Activated CD8-positive, alpha-beta memory T cell treated with anti-CD3 and anti-CD28 coated beads, Interleukin-2, amount 50 U/mL, for 4 hours (primary cell): ENCODE data around the gene AK2.
"Not testable (repeated sequence)": the region's sequence is repeated elsewhere in the genome, so short reads cannot be mapped to it uniquely, and the experiment has no call there.

Experiments used
- DNase-seq: peaks from one replicate; pipeline ENCODE4 v3.0.0-alpha.2; 2020

AK2 gene

DNA sequence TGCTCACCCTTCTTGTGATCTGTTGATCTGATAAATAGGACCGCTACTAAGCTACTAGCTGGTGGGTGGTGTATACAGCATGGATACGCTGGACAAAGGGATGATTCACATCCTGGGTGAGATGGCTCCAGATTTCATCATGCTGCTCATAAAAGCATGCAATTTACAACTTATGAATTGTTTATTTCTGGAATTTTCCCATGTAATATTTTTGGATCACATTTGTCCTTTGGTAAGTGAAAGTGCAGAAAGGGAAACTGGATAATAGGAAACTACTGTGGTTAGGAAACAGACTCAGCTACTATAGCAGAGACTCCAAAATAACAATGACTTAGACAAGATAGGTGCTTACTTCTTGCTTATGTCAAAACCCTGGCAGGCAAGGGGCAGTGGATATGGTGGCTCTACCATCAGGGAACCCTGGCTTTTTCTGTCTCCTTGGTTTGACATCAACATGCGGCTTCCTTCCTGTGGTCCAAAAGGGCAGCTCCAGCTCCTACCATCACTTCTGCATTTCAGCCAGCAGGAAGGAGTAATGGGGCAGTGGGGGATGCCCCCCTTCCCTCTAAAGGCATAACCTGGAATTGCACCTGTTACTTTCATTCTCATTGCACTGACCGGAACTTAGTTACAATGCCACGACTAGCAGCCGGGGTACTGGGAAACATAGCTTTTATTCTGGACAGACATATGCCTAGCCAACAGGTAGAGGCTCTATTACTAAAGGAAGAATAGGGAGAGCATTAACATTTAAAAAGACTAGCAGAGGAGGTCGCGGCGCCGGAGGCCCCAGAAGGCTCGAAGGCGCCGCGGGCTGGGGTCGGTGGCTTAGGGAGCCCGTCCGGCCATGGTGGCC, 13.8 kb upstream of the AK2 start:
- no peak for DNase-seq

- no peak for DNase-seq
Measured at GRCh38 chr1:33049371-33049770, 12.7 kb upstream of the AK2 start.

GRCh38 chr1:33048426-33048825, 11.7 kb upstream of the AK2 start:
- DNase-seq = no peak

DNA sequence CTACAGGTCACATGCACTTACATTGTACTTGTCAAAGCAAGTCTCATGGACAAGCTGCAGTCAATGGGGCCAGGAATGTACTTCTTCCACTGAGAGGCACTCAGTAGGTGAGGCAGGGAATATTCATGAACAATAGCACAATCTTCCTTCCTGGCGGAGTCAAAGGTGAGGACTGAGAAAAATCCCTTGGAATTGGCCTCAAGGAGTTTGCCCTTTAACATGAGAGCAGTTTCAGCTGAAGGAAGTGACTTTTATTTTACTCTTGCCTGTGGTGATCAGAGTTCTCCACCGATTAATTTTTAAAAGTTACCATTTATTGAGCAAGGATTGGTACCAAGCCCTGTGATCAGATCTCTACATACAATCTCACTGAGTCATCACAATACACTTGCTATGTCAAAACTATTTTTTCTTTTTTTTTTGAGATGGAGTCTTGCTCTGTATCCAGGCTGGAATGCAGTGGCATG, 11.2 kb upstream of the AK2 start:
- DNase-seq = no peak

GRCh38 chr1:33047290-33047689, 10.6 kb upstream of the AK2 start:
- DNase-seq = no peak

DNA sequence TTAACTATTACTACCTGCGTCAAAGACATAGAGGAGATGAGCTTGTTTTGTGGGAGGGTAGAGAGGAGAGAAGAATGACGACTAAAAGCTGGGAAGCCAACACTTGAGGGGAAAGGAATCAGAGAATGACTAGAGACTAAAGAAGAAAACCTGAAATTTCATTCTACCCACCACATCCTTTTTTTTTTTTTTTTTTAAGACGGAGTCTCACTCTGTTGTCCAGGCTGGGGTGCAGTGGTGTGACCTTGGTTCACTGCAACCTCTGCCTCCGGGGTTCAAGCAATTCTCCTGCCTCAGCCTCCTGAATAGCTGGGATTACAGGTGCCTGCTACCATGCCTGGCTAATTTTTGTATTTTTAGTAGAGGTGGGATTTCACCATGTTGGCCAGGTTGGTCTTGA, 9.6 kb upstream of the AK2 start:
- not testable (repeated sequence) for DNase-seq

- no peak for DNase-seq
Measured at GRCh38 chr1:33045814-33046213, 9.1 kb upstream of the AK2 start.

GRCh38 chr1:33045246-33045645, 8.6 kb upstream of the AK2 start:
- no peak for DNase-seq

GRCh38 chr1:33043267-33044092, 6.8 kb upstream of the AK2 start:
- no peak for DNase-seq

DNA sequence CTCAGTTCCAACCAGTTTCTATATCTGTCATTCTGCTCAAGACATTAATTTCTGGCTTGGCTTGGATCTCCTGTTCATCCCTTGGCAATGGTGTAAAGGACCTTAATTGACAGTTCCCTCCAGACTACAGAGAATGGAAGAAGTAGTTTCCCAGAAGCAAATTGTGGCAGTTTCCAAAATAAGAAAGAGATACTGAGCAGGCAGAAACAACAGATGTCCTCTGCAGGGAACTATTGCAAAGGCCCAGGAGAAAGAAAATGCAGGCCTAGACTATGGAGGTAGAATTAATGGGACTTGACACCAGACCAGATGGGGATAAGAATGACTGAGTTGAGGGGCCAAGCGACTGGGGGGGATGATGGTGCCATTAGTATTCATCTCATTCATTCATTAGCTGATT, 6.1 kb upstream of the AK2 start:
- no peak for DNase-seq

- DNase-seq = no peak
Measured at GRCh38 chr1:33041026-33041425, 4.3 kb upstream of the AK2 start.

- no peak for DNase-seq
Measured at GRCh38 chr1:33039840-33040239, 3.2 kb upstream of the AK2 start.

- no peak for DNase-seq
Measured at GRCh38 chr1:33036051-33036525, 595 bp downstream of the AK2 start.

GRCh38 chr1:33032126-33032869, 4.4 kb downstream of the AK2 start:
- no peak for DNase-seq

GRCh38 chr1:33031506-33031905, 5.2 kb downstream of the AK2 start:
- DNase-seq = no peak

DNA sequence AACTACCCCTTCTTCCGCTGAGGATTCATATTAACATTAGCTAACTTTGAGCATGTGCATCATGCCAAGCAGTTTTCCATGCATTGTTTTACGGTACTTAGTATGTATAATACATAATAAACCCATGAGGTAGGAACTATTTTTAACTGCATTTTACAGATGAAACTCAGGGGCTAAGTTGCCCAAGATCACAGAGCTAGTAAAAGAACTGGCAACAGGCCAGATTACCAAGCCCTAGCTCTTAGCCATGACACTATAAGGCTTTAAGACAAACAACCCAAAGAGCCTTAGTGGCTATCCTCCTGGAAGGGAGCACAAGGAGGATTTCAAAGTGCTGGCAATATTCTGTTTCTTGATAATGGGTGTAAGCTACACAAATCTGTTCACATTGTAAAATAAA, 6.1 kb downstream of the AK2 start:
- no peak for DNase-seq

GRCh38 chr1:33029921-33030320, 6.8 kb downstream of the AK2 start:
- DNase-seq = no peak

DNA sequence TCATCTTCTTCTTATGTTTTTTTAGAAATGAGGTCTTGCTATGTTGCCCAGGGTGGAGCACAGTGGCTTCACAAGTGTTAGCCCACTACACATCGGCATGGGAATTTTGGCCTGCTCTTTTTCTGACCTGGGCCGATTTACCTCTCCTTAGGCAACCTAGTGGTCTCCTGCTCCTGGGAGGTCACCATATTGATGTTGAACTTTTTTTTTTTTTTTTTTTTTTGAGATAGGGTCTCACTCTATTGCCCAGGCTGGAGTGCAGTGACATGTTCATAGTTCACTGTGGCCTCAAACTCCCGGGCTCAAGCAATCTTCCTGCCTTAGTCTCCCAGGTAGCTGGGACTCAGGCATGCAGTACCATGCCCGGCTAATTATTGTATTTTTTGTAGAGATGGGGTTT, 7.5 kb downstream of the AK2 start:
- no peak for DNase-seq

DNA sequence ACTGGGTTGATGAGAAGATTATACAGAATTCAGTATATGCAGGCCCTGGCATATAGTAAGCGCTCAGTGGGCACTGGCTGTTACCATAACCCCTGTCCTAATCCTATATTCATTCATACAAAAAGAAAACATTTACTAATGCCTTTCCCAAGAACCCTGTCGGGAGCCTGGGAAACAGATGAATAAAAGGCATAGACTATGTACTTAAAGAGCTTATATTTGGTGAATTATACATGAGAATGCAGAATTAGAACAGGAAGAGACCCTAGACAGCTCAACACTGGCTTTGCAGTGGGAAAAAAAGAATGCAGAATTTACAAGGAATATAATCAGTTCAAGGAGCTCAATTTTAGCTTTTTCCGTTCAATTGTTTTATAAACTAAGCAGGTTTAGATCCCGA, 10.9 kb downstream of the AK2 start:
- DNase-seq = no peak

DNA sequence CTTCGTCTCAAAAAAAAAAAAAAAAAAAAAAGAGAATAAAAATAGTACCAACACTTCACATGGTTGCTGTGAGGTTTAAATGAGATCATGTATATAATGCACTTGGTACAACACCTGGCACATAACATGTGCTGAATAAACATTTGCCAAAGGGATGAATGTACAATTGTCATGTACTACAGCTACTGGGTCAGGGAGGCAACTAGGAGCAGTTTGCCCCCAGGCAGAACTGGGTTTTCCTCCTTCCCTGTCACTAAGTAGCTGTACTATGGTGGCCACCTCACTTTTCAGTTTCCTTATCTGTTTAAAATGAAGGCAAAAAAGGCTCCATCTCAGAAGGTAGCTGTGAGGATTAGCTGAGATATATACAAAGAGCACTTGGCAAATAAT, 11.5 kb downstream of the AK2 start:
- no peak for DNase-seq

- DNase-seq = peak; percentile 42
Measured at GRCh38 chr1:33024430-33025179, 12.1 kb downstream of the AK2 start.

GRCh38 chr1:33022650-33023200, 14.0 kb downstream of the AK2 start:
- no peak for DNase-seq
